Liver (tissue), 3 donors: ENCODE measurements around the gene PYHIN1.

Experiments used
- FOXA1 ChIP-seq: IDR thresholded peaks from 2 replicates; pipeline ENCODE4 v1.6.1; 2016; ENCODE audit warnings: antibody characterized with exemption
- FOXA2 ChIP-seq: IDR thresholded peaks from 2 replicates; pipeline ENCODE4 v1.6.1; 2016; ENCODE audit warnings: antibody characterized with exemption
- GABPA ChIP-seq, 2 donors: IDR thresholded peaks in 1 of 2; conservative IDR thresholded peaks in 1 of 2; 2 replicates each; pipeline ENCODE4 v1.6.1; 2016; ENCODE audit warnings: antibody characterized with exemption in 2 of 2, mild to moderate bottlenecking in 1 of 2, moderate library complexity in 1 of 2
- RAD21 ChIP-seq, 2 donors: IDR thresholded peaks; 2 replicates each; pipeline ENCODE4 v1.6.1; 2016; ENCODE audit warnings: antibody characterized with exemption in 2 of 2, mild to moderate bottlenecking in 2 of 2
- RXRA ChIP-seq, 2 donors: IDR thresholded peaks; 2 replicates each; pipeline ENCODE4 v1.6.1; 2017 to 2018; ENCODE audit warnings: antibody characterized with exemption in 2 of 2, mild to moderate bottlenecking in 1 of 2
- SP1 ChIP-seq: IDR thresholded peaks from 2 replicates; pipeline ENCODE4 v1.6.1; 2018; ENCODE audit warnings: antibody characterized with exemption, mild to moderate bottlenecking
- TAF1 ChIP-seq: conservative IDR thresholded peaks from 2 replicates; pipeline ENCODE4 v1.6.1; 2016; ENCODE audit warnings: antibody characterized with exemption, mild to moderate bottlenecking
- TF ChIP-seq, protein P1 (sequence below): IDR thresholded peaks from 2 replicates; pipeline ENCODE4 v1.6.1; 2016; ENCODE audit warnings: antibody characterized with exemption, mild to moderate bottlenecking
- TF ChIP-seq, protein P2 (sequence below): fragments of 150-350 bp; IDR thresholded peaks from 2 replicates; pipeline ENCODE4 v1.5.1; 2017; ENCODE audit warnings: improper control_type of control experiment, low read depth, low read length; ENCODE audit not compliant: missing input control
- TF ChIP-seq, protein P3 (sequence below): IDR thresholded peaks from 2 replicates; pipeline ENCODE4 v1.6.1; 2016; ENCODE audit warnings: antibody characterized with exemption
- donor health status: healthy.
- donor health status: healthy.

DNA sequence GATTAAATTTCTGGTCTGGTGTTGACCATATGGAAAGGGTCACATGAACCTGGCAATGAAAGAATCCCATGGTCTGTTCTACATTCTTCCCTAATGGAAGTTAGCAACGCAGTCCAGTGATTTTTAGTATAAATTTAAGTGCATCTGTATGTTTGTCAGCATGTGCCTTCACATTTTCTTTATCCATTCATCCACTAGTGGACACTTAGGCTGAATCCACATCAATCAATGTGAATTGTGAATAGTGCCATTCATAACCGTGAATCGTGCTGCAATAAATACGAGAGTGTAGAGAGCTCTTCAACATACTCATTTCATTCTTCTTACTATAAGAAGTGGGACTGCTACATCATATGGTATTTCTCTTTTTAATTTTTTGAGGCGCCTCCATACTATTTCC is 65.6 kb downstream of the PYHIN1 start:
- TF ChIP-seq FOXA1: no peak
- TF ChIP-seq, protein P1, sequence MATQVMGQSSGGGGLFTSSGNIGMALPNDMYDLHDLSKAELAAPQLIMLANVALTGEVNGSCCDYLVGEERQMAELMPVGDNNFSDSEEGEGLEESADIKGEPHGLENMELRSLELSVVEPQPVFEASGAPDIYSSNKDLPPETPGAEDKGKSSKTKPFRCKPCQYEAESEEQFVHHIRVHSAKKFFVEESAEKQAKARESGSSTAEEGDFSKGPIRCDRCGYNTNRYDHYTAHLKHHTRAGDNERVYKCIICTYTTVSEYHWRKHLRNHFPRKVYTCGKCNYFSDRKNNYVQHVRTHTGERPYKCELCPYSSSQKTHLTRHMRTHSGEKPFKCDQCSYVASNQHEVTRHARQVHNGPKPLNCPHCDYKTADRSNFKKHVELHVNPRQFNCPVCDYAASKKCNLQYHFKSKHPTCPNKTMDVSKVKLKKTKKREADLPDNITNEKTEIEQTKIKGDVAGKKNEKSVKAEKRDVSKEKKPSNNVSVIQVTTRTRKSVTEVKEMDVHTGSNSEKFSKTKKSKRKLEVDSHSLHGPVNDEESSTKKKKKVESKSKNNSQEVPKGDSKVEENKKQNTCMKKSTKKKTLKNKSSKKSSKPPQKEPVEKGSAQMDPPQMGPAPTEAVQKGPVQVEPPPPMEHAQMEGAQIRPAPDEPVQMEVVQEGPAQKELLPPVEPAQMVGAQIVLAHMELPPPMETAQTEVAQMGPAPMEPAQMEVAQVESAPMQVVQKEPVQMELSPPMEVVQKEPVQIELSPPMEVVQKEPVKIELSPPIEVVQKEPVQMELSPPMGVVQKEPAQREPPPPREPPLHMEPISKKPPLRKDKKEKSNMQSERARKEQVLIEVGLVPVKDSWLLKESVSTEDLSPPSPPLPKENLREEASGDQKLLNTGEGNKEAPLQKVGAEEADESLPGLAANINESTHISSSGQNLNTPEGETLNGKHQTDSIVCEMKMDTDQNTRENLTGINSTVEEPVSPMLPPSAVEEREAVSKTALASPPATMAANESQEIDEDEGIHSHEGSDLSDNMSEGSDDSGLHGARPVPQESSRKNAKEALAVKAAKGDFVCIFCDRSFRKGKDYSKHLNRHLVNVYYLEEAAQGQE: no peak
- TF ChIP-seq, protein P2, sequence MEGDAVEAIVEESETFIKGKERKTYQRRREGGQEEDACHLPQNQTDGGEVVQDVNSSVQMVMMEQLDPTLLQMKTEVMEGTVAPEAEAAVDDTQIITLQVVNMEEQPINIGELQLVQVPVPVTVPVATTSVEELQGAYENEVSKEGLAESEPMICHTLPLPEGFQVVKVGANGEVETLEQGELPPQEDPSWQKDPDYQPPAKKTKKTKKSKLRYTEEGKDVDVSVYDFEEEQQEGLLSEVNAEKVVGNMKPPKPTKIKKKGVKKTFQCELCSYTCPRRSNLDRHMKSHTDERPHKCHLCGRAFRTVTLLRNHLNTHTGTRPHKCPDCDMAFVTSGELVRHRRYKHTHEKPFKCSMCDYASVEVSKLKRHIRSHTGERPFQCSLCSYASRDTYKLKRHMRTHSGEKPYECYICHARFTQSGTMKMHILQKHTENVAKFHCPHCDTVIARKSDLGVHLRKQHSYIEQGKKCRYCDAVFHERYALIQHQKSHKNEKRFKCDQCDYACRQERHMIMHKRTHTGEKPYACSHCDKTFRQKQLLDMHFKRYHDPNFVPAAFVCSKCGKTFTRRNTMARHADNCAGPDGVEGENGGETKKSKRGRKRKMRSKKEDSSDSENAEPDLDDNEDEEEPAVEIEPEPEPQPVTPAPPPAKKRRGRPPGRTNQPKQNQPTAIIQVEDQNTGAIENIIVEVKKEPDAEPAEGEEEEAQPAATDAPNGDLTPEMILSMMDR: no peak
- no peak for TF ChIP-seq GABPA (IDR thresholded peaks at IDR 0.05 in 1 of 2, conservative IDR thresholded peaks at IDR 0.05 in 1 of 2)
- no peak for TF ChIP-seq RXRA (IDR thresholded peaks at IDR 0.05)
- no peak for TF ChIP-seq FOXA2
- no peak for TF ChIP-seq RAD21 (IDR thresholded peaks at IDR 0.05)
- no peak for TF ChIP-seq SP1
- TF ChIP-seq, protein P3, sequence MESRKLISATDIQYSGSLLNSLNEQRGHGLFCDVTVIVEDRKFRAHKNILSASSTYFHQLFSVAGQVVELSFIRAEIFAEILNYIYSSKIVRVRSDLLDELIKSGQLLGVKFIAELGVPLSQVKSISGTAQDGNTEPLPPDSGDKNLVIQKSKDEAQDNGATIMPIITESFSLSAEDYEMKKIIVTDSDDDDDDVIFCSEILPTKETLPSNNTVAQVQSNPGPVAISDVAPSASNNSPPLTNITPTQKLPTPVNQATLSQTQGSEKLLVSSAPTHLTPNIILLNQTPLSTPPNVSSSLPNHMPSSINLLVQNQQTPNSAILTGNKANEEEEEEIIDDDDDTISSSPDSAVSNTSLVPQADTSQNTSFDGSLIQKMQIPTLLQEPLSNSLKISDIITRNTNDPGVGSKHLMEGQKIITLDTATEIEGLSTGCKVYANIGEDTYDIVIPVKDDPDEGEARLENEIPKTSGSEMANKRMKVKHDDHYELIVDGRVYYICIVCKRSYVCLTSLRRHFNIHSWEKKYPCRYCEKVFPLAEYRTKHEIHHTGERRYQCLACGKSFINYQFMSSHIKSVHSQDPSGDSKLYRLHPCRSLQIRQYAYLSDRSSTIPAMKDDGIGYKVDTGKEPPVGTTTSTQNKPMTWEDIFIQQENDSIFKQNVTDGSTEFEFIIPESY: no peak
- TF ChIP-seq TAF1: no peak
